GM03348 (cell line): ENCODE results near the gene ALOX15.
"Not testable (repeated sequence)": the region's sequence is repeated elsewhere in the genome, so short reads cannot be mapped to it uniquely, and the experiment has no call there.

Experiments
- DNase-seq: peaks from one replicate; pipeline ENCODE4 v3.0.0; 2012; ENCODE audit warnings: low spot score

The ALOX15 gene

DNA sequence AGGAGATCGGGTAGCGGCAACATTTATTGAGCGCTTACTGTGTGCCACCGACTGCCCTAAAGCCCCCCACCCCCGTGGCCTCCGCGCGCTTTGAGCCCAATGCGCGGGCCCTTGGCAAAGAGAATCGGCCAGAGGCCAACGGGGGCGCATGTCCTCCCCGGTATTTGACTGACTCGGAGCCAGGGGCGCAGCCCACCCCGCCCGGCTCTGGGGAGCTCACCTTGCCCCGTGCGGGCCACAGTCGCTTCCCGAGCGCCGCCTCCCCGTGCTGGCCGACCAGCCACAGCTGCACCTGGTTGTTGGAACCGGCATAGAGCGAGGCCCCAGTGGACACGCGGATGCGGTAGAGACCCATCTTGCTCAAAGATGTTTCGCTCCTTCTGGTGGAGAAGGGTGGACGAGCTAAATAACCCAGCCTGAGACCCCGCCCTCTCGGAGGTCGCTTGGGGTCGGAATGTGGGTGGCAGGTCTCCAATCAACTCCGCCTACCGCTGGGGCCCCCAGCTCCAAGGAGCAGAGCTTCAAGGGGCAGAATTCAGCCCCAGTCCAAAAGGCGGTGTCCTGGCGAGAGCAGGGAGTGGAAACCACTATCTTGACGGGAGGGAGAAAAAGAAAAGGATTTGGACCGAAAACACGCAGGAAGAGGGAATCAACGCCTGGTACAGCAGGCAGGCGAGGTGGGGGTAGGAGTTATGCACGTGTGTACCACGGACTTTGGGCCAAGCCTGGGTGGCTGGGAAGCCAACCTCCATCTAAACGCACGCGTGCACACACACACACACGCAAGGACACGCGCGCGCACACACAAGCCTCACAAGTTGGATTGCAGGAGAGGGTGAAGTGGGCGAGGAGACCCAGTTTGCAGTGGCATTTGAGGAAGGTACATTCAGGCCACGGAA, at the start of gene ALOX15:
ALOX15 (minus strand) TSS at position 382 of the 899 bp plus-strand sequence; CDS start at position 355, 27 bp downstream.
- no peak for DNase-seq

GRCh38 chr17:4690745-4691144, 49.3 kb upstream of the ALOX15 start:
- no peak for DNase-seq

- DNase-seq = not testable (repeated sequence)
Measured at GRCh38 chr17:4689872-4690271, 48.4 kb upstream of the ALOX15 start.

DNA sequence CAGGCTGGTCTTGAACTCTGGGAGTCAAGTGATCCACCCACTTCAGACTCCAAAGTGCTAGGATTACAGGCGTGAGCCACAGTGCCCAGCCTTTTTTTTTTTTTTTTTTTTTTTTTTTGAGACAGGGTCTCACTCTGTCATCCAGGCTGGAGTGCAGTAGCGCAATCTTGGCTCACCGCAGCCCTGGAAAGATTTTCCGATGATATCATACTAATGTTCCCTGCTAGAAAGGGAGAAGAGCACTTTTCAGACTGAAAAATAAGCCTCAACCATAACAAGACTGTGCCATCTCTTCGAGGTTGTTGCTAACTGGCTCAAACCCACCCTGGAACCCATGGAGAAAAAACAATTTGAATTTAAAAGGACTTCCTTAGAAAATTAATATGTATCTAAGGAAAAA, 42.3 kb upstream of the ALOX15 start:
- not testable (repeated sequence) for DNase-seq

DNA sequence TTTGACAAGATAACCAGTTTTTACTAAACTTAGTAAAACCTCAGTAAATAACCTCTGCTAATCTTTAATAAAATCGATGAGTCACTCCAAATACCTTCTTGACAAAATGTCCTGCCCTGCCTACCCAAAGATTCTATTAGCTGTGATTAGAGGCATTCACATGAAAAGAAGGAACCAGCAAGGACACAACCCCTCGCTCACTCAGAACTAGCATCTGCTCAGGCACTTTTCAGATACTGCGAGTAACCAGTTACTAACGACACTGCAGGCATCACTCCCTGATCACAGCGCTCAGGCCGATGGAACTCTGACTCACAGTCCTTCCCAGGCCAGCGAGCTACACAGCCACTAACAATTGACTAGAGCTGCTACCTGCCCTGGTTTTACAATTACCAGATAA, 38.2 kb upstream of the ALOX15 start:
- peak; percentile 39 for DNase-seq

- DNase-seq = peak; percentile 72
Measured at GRCh38 chr17:4678448-4679026, 37.1 kb upstream of the ALOX15 start.

- no peak for DNase-seq
Measured at GRCh38 chr17:4676791-4677190, 35.3 kb upstream of the ALOX15 start.

DNA sequence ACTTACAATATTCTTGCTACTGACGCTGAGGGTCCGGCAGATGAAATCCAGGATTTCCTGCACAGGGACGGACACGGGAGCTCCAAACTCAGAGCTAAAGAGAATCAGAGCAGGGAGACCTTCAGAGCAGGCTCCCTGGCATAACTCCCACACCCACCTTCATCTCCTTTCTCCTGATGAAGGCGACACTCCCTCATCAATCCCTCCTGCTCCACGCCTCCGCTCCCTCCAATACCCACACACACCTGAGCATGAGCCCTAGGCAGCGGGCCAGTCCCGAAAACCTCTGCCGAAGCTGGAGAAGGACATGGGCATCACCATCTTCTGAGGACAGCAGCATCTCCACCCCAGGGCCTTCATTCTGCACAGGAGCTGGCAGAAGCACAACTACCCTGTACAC, 34.3 kb upstream of the ALOX15 start:
- no peak for DNase-seq

- DNase-seq = no peak
Measured at GRCh38 chr17:4674685-4674998, 33.2 kb upstream of the ALOX15 start.

- DNase-seq = no peak
Measured at GRCh38 chr17:4673986-4674684, 32.7 kb upstream of the ALOX15 start.

DNA sequence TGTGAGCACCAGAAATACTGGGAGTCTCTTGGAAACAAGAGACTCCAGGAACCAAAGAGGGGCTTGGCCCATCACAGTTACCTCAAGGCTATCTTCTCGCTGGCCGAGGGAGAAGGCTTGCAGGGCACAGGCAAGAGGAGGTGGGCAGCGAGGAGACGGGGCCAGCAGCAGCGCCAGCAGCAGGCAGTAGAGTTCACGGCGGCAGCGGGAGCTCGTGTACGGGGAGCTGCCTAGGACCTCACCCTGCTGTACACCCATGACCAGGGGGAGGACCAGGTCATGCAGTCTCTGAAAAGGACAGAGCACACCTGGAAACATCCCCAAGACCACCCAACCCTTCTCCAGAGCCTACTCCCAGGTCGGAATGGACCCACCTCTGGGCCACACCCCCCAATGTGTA, 31.7 kb upstream of the ALOX15 start:
- DNase-seq = no peak

DNA sequence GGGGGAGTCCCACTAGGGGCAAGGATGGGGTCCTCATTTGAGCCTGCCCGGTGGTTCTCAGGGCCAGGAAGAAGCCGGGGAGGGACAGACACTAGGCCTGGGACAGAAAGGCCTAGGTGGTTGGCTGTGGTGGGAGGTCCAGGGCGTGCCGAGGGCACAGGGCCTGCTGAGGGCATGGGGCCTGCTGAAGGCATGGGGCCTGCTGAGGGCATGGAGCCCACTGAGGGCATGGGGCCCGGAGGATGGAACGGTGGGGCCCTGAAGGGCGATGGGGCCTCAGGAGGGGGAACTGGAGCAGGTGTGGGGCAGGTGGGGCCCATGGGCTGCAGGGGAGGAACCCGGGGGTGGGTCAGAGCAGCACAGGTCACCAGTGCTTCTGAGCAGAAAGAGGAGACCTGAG, 31.3 kb upstream of the ALOX15 start:
- DNase-seq = no peak

DNA sequence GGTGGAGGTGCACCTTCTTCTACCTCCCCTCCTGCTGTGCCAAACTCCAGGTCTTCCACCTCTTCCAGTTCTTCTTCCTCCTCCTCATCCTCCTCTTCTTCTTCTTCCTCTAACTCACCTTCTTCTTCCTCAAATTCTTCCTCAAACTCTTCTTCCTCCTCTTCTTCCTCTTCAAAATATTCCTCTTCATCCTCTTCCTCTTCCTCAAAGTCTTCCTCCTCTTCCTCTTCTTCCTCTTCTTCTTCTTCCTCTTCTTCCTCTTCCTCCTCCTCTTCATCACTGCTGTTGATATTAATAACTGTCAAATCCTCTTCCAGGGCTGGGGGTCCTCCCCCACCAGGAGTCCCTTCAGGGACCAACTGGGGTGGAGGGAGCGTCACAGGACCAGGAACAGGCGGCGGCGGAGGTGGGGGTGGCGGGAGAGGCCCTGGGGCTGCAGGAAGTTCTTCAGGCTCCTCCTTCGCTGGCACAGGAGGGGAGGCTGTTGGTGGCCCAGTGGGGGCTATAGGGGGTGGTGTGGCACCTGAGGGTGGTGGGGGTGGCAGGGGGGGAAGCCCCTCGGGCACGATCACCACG, 30.7 kb upstream of the ALOX15 start:
- DNase-seq = no peak

- no peak for DNase-seq
Measured at GRCh38 chr17:4667166-4667565, 25.7 kb upstream of the ALOX15 start.

DNA sequence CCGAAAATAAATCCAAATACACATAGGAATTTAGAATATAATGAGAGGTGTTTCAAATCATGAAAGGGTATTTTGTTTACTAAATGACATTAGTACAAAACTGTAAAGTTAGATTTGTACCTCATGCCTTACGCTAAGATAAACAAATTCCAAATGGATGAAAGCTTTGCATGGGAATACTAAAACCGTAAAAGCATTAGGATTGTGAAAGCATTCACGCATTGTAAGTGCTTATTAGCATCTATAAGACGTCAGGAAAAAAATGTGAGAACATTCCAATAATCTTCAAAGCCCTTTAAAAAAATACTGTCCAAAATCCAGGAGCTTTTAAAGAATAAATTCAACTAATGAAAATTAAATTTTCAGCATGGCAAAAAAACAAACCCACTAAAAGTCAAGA, 24.8 kb upstream of the ALOX15 start:
- DNase-seq = no peak

DNA sequence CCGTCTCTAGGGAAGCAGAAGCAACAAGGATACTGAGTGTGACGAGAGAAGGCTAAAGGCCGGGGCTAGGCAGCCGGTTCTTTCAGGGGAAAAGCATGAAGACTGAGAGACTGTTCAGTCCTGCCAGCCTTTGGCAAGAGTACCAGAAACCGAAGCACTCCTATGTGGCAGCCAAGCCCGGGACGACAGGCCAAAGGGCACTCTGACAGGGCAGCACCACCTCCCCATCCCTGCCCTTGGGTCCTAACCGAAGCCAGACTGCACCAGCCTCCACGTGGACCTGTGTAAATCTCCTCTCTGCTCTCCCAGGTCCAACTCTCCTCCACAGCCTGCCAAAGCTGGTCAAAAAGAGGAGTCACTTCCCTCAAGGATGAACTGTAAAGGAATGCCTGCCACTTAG, 23.5 kb upstream of the ALOX15 start:
- DNase-seq = no peak

GRCh38 chr17:4664230-4664629, 22.8 kb upstream of the ALOX15 start:
- DNase-seq = no peak

DNA sequence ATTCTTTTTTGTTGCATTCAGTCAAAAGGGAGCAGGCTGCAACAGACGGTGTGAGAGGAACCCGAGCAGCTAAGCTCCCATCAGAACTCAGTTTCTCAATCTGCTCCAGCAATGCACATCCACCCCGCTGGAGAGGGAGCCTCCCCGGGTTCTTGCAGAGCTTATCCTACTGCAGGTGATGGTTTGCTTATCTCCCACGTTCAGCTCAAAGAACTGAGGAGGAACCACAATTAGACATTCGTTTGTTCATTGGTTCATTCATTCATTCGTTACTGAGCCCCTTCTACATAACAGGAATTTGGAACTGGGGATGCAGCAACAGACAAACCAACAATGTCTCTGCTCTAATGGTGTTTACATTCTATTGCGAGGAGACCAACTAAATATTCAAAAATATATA, 22.2 kb upstream of the ALOX15 start:
- no peak for DNase-seq

- DNase-seq = no peak
Measured at GRCh38 chr17:4658478-4659305, 17.2 kb upstream of the ALOX15 start.

- DNase-seq = no peak
Measured at GRCh38 chr17:4657678-4658077, 16.2 kb upstream of the ALOX15 start.

DNA sequence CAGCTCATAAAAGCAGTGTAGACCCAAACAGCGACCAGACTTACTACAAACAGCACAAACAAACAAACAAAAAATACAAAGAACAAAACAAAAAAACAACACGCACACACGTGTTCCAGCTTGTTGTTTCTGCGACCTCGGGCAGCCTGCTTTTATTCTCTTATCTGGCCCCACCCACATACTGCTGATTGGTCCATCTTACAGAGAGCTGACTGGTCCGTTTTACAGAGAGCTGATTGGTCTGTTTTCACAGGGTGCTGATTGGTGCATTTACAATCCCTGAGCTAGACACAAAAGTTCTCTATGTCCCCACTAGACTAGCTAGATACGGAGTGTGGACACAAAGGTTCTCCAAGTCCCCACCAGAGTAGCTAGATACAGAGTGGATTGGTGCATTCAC, 14.5 kb upstream of the ALOX15 start:
- not testable (repeated sequence) for DNase-seq

DNA sequence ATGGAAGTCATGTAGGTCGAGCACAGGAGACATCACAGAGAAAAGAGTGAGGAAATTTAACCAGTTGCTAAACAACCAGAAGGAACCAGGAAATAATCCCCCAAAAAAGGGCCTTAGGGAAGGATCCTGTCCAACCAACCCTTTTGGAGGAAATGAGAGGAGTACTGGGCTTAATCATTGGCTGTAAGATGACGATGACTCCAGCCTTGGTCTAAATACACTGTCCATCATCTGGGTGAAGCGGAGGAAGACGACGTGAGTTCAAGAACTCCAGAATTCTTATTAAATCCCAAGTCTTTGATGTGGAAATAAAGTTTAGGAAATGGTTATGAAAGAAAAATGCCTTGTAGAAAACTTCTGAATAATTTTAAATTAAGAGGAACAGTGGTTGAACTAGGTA, 11.5 kb upstream of the ALOX15 start:
- no peak for DNase-seq
